GM12878 (cell line): Measurements from ENCODE around the gene OAF. TPM values are rescaled to one million over a fixed set of nuclear protein-coding genes. Genes with fewer than 3 reads are reported as not detected.

Source experiments
- ATAC-seq: fragments of 200-7000 bp; cut with Tn5 transposase; 3 replicates; pipeline ENCODE4 v1.9.1; 2020; ENCODE audit warnings: mild to moderate bottlenecking, moderate library complexity
- BruUV-seq: library from RNA; stranded (reverse); fragments of 400-500 nt; replicated peaks from 2 replicates; lab custom pipeline; 2021; lab: Mats Ljungman, UMichigan
- CTCF ChIA-PET: fragments of 300-600 bp; sonication (Branson Sonifier 250); formaldehyde crosslinking; extraction: SDS; loops from one replicate; lab custom pipeline; 2021; ENCODE audit warnings: inconsistent platforms; lab: Yijun Ruan, JAX
- POLR2A ChIA-PET: fragments of 350-600 bp; formaldehyde crosslinking; extraction: SDS; loops from one replicate; lab custom pipeline; 2021; ENCODE audit warnings: inconsistent platforms; lab: Charles Lee
- RAD21 ChIA-PET: fragments of 300-600 bp; sonication (Branson Sonifier 250); formaldehyde crosslinking; loops from one replicate; lab custom pipeline; 2023; ENCODE audit warnings: antibody characterized with exemption; ENCODE audit not compliant: unreplicated experiment; lab: Charles Lee
- SMC1A ChIA-PET: fragments of 300-600 bp; sonication (Branson Sonifier 250); formaldehyde crosslinking; loops from one replicate; lab custom pipeline; 2023; ENCODE audit not compliant: unreplicated experiment, uncharacterized antibody; lab: Charles Lee
- DNase-seq: peaks from one replicate; pipeline ENCODE4 v3.0.0-alpha.2; 2011; ENCODE audit warnings: low read depth, low spot score
- FAIRE-seq: peaks from 3 replicates; lab custom pipeline; 2011; peaks lifted over from hg19 to GRCh38; lab: Jason Lieb, UNC
- H2AFZ ChIP-seq: 2 replicates; pipeline ENCODE4 v1.6.0; 2011; ENCODE audit warnings: low read depth, low read length, control low read depth; ENCODE audit not compliant: control insufficient read depth
- H3K27ac ChIP-seq: 2 replicates; pipeline ENCODE4 v1.5.1; 2011; ENCODE audit warnings: control low read depth; ENCODE audit not compliant: control insufficient read depth, insufficient read depth
- H3K27me3 ChIP-seq, 2 experiments: replicated peaks in 1 of 2; 2 replicates each; pipeline versions ENCODE4 v1.6.0 to v1.6.1; 2011; ENCODE audit warnings: low read length in 1 of 2; ENCODE audit not compliant: control insufficient read depth in 2 of 2, insufficient read depth in 2 of 2
- H3K36me3 ChIP-seq, 2 experiments: 2 replicates each; pipeline ENCODE4 v1.5.1; 2011; ENCODE audit warnings: low read length in 1 of 2; ENCODE audit not compliant: control insufficient read depth in 2 of 2, insufficient read depth in 2 of 2
- H3K4me1 ChIP-seq: 2 replicates; pipeline ENCODE4 v1.6.1; 2011; ENCODE audit warnings: mild to moderate bottlenecking, low read length, moderate library complexity, mixed read lengths; ENCODE audit not compliant: control insufficient read depth, insufficient read depth
- H3K4me2 ChIP-seq: 2 replicates; pipeline ENCODE4 v1.6.0; 2011; ENCODE audit warnings: control low read depth; ENCODE audit not compliant: control insufficient read depth, insufficient read depth
- H3K4me3 ChIP-seq: fragments of 200-600 bp; sonication (generic); 2 replicates; pipeline ENCODE4 v1.5.1; 2016
- H3K79me2 ChIP-seq: 2 replicates; pipeline ENCODE4 v1.6.0; 2011; ENCODE audit warnings: low read length; ENCODE audit not compliant: control insufficient read depth, insufficient read depth
- H3K9ac ChIP-seq: 2 replicates; pipeline ENCODE4 v1.8.0; 2011; ENCODE audit warnings: low read length, control low read depth, mixed read lengths; ENCODE audit not compliant: control insufficient read depth, insufficient read depth
- H3K9me3 ChIP-seq: replicated peaks from 3 replicates; pipeline ENCODE4 v1.5.1; 2011; ENCODE audit warnings: mild to moderate bottlenecking, low read length; ENCODE audit not compliant: control insufficient read depth, insufficient read depth
- H4K20me1 ChIP-seq: 2 replicates; pipeline ENCODE4 v1.6.0; 2011; ENCODE audit not compliant: control insufficient read depth, insufficient read depth
- BCL3 ChIP-seq: IDR thresholded peaks from 2 replicates; pipeline ENCODE4 v1.6.1; 2011; ENCODE audit warnings: borderline replicate concordance, low read depth, mild to moderate bottlenecking, moderate library complexity, low read length; ENCODE audit not compliant: insufficient read depth, poor library complexity, severe bottlenecking
- BHLHE40 ChIP-seq, 2 experiments: fragments of 450-650 bp in 1 of 2; IDR thresholded peaks; 2 replicates each; pipeline ENCODE4 v1.6.1; 2011 to 2017; ENCODE audit warnings: low read depth in 2 of 2, borderline replicate concordance in 1 of 2, improper control_type of control experiment in 1 of 2, low read length in 1 of 2, mild to moderate bottlenecking in 1 of 2
- BRCA1 ChIP-seq: IDR thresholded peaks from 2 replicates; pipeline ENCODE4 v1.6.1; 2011; ENCODE audit warnings: low read depth, low read length, improper control_type of control experiment
- CHD1 ChIP-seq: IDR thresholded peaks from 2 replicates; pipeline ENCODE4 v1.6.1; 2012; ENCODE audit warnings: low read depth, low read length, improper control_type of control experiment
- EED ChIP-seq: sonication (generic); IDR thresholded peaks from 2 replicates; pipeline ENCODE4 v1.6.1; 2016; ENCODE audit warnings: antibody characterized with exemption, low read depth
- EGR1 ChIP-seq, 2 experiments: IDR thresholded peaks; 1 replicate in 1 of 2; 2 replicates in 1 of 2; pipeline ENCODE4 v1.6.1; 2011 to 2012; ENCODE audit warnings: low read depth in 2 of 2, low read length in 2 of 2, borderline replicate concordance in 1 of 2, mild to moderate bottlenecking in 1 of 2, moderate library complexity in 1 of 2
- FOXM1 ChIP-seq: IDR thresholded peaks from 2 replicates; pipeline ENCODE4 v1.6.1; 2012; ENCODE audit warnings: low read depth, mild to moderate bottlenecking, inconsistent platforms, low read length, moderate library complexity
- HDAC6 ChIP-seq: fragments of 200-600 bp; sonication (generic); IDR thresholded peaks from one replicate; pipeline ENCODE4 v1.8.0; 2017; ENCODE audit warnings: antibody characterized with exemption; ENCODE audit not compliant: unreplicated experiment
- HDGF ChIP-seq: fragments of 450-650 bp; IDR thresholded peaks from 2 replicates; pipeline ENCODE4 v1.6.1; 2016; ENCODE audit warnings: antibody characterized with exemption
- KAT2A ChIP-seq: conservative IDR thresholded peaks from 2 replicates; pipeline ENCODE4 v1.6.1; 2011; ENCODE audit warnings: low read depth, low read length; ENCODE audit not compliant: control insufficient read depth
- KDM1A ChIP-seq: fragments of 200-600 bp; sonication (generic); IDR thresholded peaks from 2 replicates; pipeline ENCODE4 v1.6.1; 2016; ENCODE audit warnings: borderline replicate concordance
- KLF5 ChIP-seq: fragments of 450-650 bp; IDR thresholded peaks from 2 replicates; pipeline ENCODE4 v1.6.1; 2014; ENCODE audit warnings: mild to moderate bottlenecking; ENCODE audit not compliant: partially characterized antibody
- MTA2 ChIP-seq: fragments of 450-650 bp; IDR thresholded peaks from 2 replicates; pipeline ENCODE4 v1.6.1; 2016; ENCODE audit warnings: low read depth, mild to moderate bottlenecking, moderate library complexity
- PAX5 ChIP-seq: IDR thresholded peaks from 2 replicates; pipeline ENCODE4 v1.6.1; 2011; ENCODE audit warnings: low read depth, low read length, borderline replicate concordance
- RCOR1 ChIP-seq: conservative IDR thresholded peaks from 2 replicates; pipeline ENCODE4 v1.6.1; 2012; ENCODE audit warnings: low read depth, low read length, improper control_type of control experiment
- RELA ChIP-seq: fragments of 450-650 bp; IDR thresholded peaks from 2 replicates; pipeline ENCODE4 v1.8.0; 2014; ENCODE audit warnings: borderline replicate concordance; ENCODE audit not compliant: partially characterized antibody
- SMARCA5 ChIP-seq: fragments of 450-650 bp; IDR thresholded peaks from 2 replicates; pipeline ENCODE4 v1.6.1; 2017; ENCODE audit warnings: mild to moderate bottlenecking
- SP1 ChIP-seq: IDR thresholded peaks from one replicate; pipeline ENCODE4 v1.6.1; 2011; ENCODE audit warnings: low read depth, low read length
- SREBF1 ChIP-seq: IDR thresholded peaks from 2 replicates; pipeline ENCODE4 v1.6.1; 2012; ENCODE audit warnings: mild to moderate bottlenecking, low read length
- STAT3 ChIP-seq: IDR thresholded peaks from 2 replicates; pipeline ENCODE4 v1.6.1; 2011; ENCODE audit warnings: low read depth, low read length, improper control_type of control experiment
- TBL1XR1 ChIP-seq: IDR thresholded peaks from 2 replicates; pipeline ENCODE4 v1.6.1; 2012; ENCODE audit warnings: low read depth, low read length, improper control_type of control experiment
- TCF12 ChIP-seq: IDR thresholded peaks from 2 replicates; pipeline ENCODE4 v1.6.1; 2011; ENCODE audit warnings: low read depth, mild to moderate bottlenecking, low read length
- WRNIP1 ChIP-seq: IDR thresholded peaks from 2 replicates; pipeline ENCODE4 v1.6.1; 2011; ENCODE audit warnings: low read depth, low read length, improper control_type of control experiment, borderline replicate concordance
- WGBS: methylation state at CpG from one replicate; pipeline ENCODE4 v1.1.6; 2016; ENCODE audit warnings: low lambda C conversion rate; ENCODE audit not compliant: insufficient replicate concordance, insufficient coverage; ENCODE audit errors: missing lambda C conversion rate; 5-methylcytosine and 5-hydroxymethylcytosine counted together
- in situ Hi-C: fragments of 300-500 bp; cut with MboI; formaldehyde crosslinking; loops from 9 replicates; pipeline ENCODE4 v1.14.3; 2018; ENCODE audit warnings: mixed read lengths
- intact Hi-C: fragments of 100-400 bp; cut with micrococcal nuclease; formaldehyde crosslinking; loops from one replicate; pipeline ENCODE4 v1.14.2; 2022; ENCODE audit not compliant: unreplicated experiment
- polyA plus RNA-seq, 11 experiments: library from polyadenylated mRNA; depleted of rRNA in 4 of 11; unstranded in 6 of 11; stranded (reverse) in 5 of 11; fragments of >200 nt; fragmentation: Nextera tagmentation in 4 of 11; fragmentation: Illumina TruSeq in 1 of 11; extraction: Ambion mirVana in 4 of 11; extraction: Trizol in 1 of 11; gene quantifications; 1 replicate in 1 of 11; 2 replicates in 10 of 11; pipeline versions ENCODE4 v1.2.1 to v1.2.3, GENCODE V29; 2011 to 2016; ENCODE audit warnings: inconsistent platforms in 2 of 11, missing spikeins in 2 of 11, low read depth in 1 of 11
- total RNA-seq, 4 experiments: library from RNA; depleted of rRNA in 3 of 4; stranded (reverse); fragments of >200 nt in 3 of 4; fragmentation: Illumina TruSeq in 1 of 4; extraction: Trizol in 1 of 4; gene quantifications; 2 replicates each; pipeline versions ENCODE4 v1.2.1 to v1.2.3, GENCODE V29; 2013 to 2021

OAF gene
- total and polyA plus RNA-seq, 10 of the 15 experiments (the other 5 are each of a cell fraction or from before 2014, with no cell fraction given), result 0.10 to 4.7 (median 1.1) TPM

GRCh38 chr11:120248551-120249278, 37.9 kb downstream of the OAF start:
- RAD21 ChIA-PET, result interaction anchor here (0.7 to 10.3 kb wide), 4 partner anchors 10 to 52 kb away, joined by 4 to 127 read pairs (median 24); no protein-coding TSS in a partner anchor
- Histone ChIP-seq H3K27me3 (no peaks in the 10 kb centered on the region; a peak in 1 of 4 replicates), H3K9me3 (no peaks in the 10 kb centered on the region; the same call in 2 of the 3 replicates), H3K27ac (peak overlapping the region; percentile 39), H3K4me3 (peak overlapping the region; percentile 34; the same call in 1 of the 2 replicates), H4K20me1 (no peaks in the 10 kb centered on the region), H3K4me2 (peak overlapping the region; percentile 24), H2AFZ (no peak overlapping the region), H3K4me1 (peaks cover 37% of the 10 kb centered on the region), H3K9ac (peak overlapping the region; percentile 1; the same call in 1 of the 2 replicates), H3K36me3 (no peaks in the 10 kb centered on the region), H3K79me2 (no peaks in the 10 kb centered on the region)
- under 1% methylated on average over 9 of the region's 9 CpGs for WGBS
- CTCF ChIA-PET, result interaction anchor here (0.6 to 21.3 kb wide), 7 partner anchors 9 to 88 kb away, joined by 3 to 296 read pairs (median 3); partner anchors contain the start of gene ARHGEF12
- FAIRE-seq (peak; percentile 56), DNase-seq (peak; percentile 93), ATAC-seq (peak; percentile 87)
- BruUV-seq, result no TSS peak
- POLR2A ChIA-PET, result interaction anchor here (0.7 to 1.3 kb wide), 3 partner anchors 13 to 50 kb away, joined by 3 to 6 read pairs (median 3); no protein-coding TSS in a partner anchor
- intact Hi-C loops (no loop called here), in situ Hi-C loops (no loop called here)
- SMC1A ChIA-PET, result interaction anchor here (0.5 to 10.7 kb wide), 11 partner anchors 10 to 102 kb away, joined by 3 to 176 read pairs (median 5); no protein-coding TSS in a partner anchor
- no peak for TF ChIP-seq BRCA1
- peak; percentile 60 for TF ChIP-seq RELA
- TF ChIP-seq TCF12, result 0 out of 2 replicates have a peak, but pooled peaks have one; percentile 40
- TF ChIP-seq KAT2A, result no peak
- TF ChIP-seq CHD1, result no peak
- peak; percentile 49; a peak in 2 of 4 replicates for TF ChIP-seq BHLHE40 (IDR thresholded peaks at IDR 0.05; ENCODE audit: borderline replicate concordance in 1 of 2, low read depth in 2 of 2, low read length in 1 of 2)
- TF ChIP-seq PAX5, result peak; percentile 67; the same call in 1 of the 2 replicates
- TF ChIP-seq TBL1XR1, result no peak; the same call in 1 of the 2 replicates
- no peak for TF ChIP-seq KDM1A
- peak; percentile 94 for TF ChIP-seq FOXM1
- no peak for TF ChIP-seq HDGF
- TF ChIP-seq STAT3, result peak; percentile 54; the same call in 1 of the 2 replicates
- TF ChIP-seq HDAC6, result no peak
- no peak for TF ChIP-seq SREBF1
- TF ChIP-seq RCOR1, result no peak
- peak; percentile 84 for TF ChIP-seq EED
- no peak for TF ChIP-seq BCL3
- peak; percentile 44 for TF ChIP-seq SP1
- no peak for TF ChIP-seq KLF5
- TF ChIP-seq EGR1 (IDR thresholded peaks at IDR 0.05; ENCODE audit: borderline replicate concordance in 1 of 2, low read depth in 2 of 2, low read length in 2 of 2), result no peak
- peak; percentile 99 for TF ChIP-seq MTA2
- no peak for TF ChIP-seq WRNIP1
- TF ChIP-seq SMARCA5, result peak; percentile 61; the same call in 1 of the 2 replicates
